Calu3 (cell line): ENCODE data around the gene VPS8. TPM values are rescaled to one million over a fixed set of nuclear protein-coding genes. Genes with fewer than 3 reads are reported as not detected.

Experiments used
- BruUV-seq: library from RNA; stranded (reverse); fragments of 400-500 nt; replicated peaks from 2 replicates; lab custom pipeline; 2021; lab: Mats Ljungman, UMichigan
- CTCF ChIA-PET: fragments of 300-600 bp; sonication (Branson Sonifier 250); formaldehyde crosslinking; loops from one replicate; lab custom pipeline; 2022; ENCODE audit warnings: antibody characterized with exemption; lab: Charles Lee
- DNase-seq: peaks from one replicate; pipeline ENCODE4 v3.0.0; 2022
- H3K27ac Mint-ChIP-seq: one replicate; pipeline ENCODE4 v1.8.0; 2022; ENCODE audit warnings: mixed read lengths; ENCODE audit not compliant: unreplicated experiment
- H3K27me3 Mint-ChIP-seq: one replicate; pipeline ENCODE4 v1.8.0; 2022; ENCODE audit warnings: mixed read lengths; ENCODE audit not compliant: unreplicated experiment
- H3K36me3 Mint-ChIP-seq: one replicate; pipeline ENCODE4 v1.8.0; 2022; ENCODE audit warnings: mild to moderate bottlenecking, moderate library complexity, mixed read lengths; ENCODE audit not compliant: insufficient read depth, unreplicated experiment
- H3K4me1 Mint-ChIP-seq: one replicate; pipeline ENCODE4 v1.8.0; 2022; ENCODE audit warnings: mild to moderate bottlenecking, low read depth, mixed read lengths; ENCODE audit not compliant: unreplicated experiment
- H3K4me3 Mint-ChIP-seq: one replicate; pipeline ENCODE4 v1.8.0; 2022; ENCODE audit warnings: mild to moderate bottlenecking, low read depth, moderate library complexity, mixed read lengths; ENCODE audit not compliant: unreplicated experiment
- H3K9me3 Mint-ChIP-seq: one replicate; pipeline ENCODE4 v1.8.0; 2022; ENCODE audit warnings: low read depth, mixed read lengths; ENCODE audit not compliant: unreplicated experiment
- intact Hi-C: fragments of 100-400 bp; cut with micrococcal nuclease; formaldehyde crosslinking; loops from one replicate; pipeline ENCODE4 v1.10.0; 2022; ENCODE audit not compliant: unreplicated experiment
- total RNA-seq: library from RNA; stranded (reverse); gene quantifications from 2 replicates; pipeline ENCODE4 v1.2.3, GENCODE V29; 2022
- TF ChIP-seq, protein P1 (sequence below): fragments of 200-600 bp; IDR thresholded peaks from one replicate; pipeline ENCODE4 v1.8.0; 2022; ENCODE audit warnings: antibody characterized with exemption; ENCODE audit not compliant: unreplicated experiment

Gene VPS8
- total RNA-seq, 1 experiment from 2014 or later, result 62.5 TPM

DNA sequence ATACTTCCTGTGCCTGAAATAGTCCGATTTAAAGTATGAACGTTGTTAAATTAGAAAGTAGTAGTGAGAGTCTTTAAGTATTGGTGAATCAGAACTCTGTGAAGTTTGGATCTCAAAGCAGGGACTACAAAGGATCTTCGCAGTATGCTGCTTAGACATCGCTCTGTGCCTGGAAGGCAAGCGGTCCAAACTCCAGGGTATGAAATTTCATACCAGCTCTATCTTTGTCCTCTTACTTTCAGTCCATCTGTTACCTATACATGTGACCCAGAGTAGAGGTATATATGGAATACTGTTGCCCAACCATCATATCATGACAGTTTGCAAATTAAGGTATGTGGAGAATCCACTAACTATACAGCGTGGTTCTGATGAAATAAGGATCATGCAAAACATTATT is 34.5 kb downstream of the VPS8 start:
- Mint-ChIP-seq H3K36me3 (no peaks in the 10 kb centered on the region), H3K27me3 (no peaks in the 10 kb centered on the region), H3K4me1 (peaks cover 9% of the 10 kb centered on the region), H3K9me3 (no peaks in the 10 kb centered on the region), H3K27ac (no peak overlapping the region), H3K4me3 (no peak overlapping the region)
- no peak for DNase-seq
- intact Hi-C loops, result no loop called here
- TF ChIP-seq, protein P1, sequence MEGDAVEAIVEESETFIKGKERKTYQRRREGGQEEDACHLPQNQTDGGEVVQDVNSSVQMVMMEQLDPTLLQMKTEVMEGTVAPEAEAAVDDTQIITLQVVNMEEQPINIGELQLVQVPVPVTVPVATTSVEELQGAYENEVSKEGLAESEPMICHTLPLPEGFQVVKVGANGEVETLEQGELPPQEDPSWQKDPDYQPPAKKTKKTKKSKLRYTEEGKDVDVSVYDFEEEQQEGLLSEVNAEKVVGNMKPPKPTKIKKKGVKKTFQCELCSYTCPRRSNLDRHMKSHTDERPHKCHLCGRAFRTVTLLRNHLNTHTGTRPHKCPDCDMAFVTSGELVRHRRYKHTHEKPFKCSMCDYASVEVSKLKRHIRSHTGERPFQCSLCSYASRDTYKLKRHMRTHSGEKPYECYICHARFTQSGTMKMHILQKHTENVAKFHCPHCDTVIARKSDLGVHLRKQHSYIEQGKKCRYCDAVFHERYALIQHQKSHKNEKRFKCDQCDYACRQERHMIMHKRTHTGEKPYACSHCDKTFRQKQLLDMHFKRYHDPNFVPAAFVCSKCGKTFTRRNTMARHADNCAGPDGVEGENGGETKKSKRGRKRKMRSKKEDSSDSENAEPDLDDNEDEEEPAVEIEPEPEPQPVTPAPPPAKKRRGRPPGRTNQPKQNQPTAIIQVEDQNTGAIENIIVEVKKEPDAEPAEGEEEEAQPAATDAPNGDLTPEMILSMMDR, result no peak
- CTCF ChIA-PET, result no interaction called here
- no TSS peak for BruUV-seq

DNA sequence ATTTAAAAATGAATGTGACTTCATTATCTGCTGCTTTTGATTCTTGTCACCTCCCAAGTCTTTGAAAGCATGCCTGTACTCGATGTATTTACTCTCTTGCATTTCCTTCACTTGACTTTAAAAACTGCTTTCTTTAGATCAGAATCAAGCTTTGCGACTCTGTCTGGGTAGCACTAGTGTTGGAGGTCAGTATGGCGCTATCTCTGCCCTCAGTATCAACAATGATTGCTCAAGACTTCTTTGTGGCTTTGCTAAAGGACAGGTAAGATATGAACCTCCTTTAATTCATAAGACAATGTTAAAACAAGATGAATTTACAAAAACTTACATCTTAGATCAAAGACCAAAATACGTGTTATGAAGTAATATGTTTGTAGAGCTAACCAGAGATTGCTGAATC is 37.0 kb downstream of the VPS8 start:
- Mint-ChIP-seq H3K9me3 (no peaks in the 10 kb centered on the region), H3K27me3 (no peaks in the 10 kb centered on the region), H3K4me3 (no peak overlapping the region), H3K27ac (no peak overlapping the region), H3K4me1 (peaks cover under 1% of the 10 kb centered on the region), H3K36me3 (no peaks in the 10 kb centered on the region)
- intact Hi-C loops, result no loop called here
- CTCF ChIA-PET, result no interaction called here
- BruUV-seq, result no TSS peak
- TF ChIP-seq, protein P1, result no peak
- DNase-seq, result no peak

DNA sequence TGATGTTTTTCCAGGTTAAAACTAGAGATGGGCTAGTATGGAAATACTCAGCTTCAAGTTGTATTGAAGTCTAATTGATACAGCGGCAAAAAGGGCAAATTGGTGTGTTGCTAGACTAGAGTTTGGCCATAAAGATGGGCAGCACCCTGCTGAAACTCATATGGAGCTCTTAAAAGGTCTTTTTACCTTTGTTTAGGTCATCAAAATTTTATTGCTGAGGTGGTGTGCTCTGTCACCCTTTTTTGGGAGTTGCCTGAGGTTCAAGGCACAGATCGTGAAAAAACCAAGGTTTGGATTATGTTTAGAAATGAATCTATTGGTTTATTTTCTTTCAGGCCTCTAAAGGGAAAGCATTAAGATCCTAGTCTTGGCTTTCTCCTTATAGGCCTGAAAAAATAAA is 38.2 kb downstream of the VPS8 start:
- no peaks in the 10 kb centered on the region for H3K9me3 Mint-ChIP-seq
- intact Hi-C loops, result no loop called here
- H3K4me1 Mint-ChIP-seq, result no peaks in the 10 kb centered on the region
- DNase-seq, result no peak
- H3K4me3 Mint-ChIP-seq, result no peak overlapping the region
- no TSS peak for BruUV-seq
- no peaks in the 10 kb centered on the region for H3K36me3 Mint-ChIP-seq
- H3K27me3 Mint-ChIP-seq, result no peaks in the 10 kb centered on the region
- TF ChIP-seq, protein P1, result no peak
- no peak overlapping the region for H3K27ac Mint-ChIP-seq
- CTCF ChIA-PET, result no interaction called here

DNA sequence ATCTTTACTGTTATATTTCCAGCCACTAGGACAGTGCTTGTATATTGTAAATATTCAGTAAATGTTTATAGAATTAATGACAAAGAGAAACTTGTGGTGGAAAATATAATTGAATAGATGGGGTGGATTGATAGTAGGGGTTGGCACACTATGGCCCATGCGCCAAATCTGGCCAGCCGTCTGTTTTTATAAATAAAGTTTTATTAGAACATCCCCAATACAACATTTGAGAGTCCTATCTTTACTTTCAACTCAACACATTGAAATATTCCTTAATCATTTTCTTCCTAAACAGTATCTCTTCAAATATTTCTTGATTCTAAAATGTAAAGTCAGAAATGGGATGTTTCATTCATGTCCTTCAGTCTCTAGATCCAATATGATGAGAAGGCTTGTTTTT is 45.1 kb downstream of the VPS8 start:
- no peak overlapping the region for H3K4me3 Mint-ChIP-seq
- CTCF ChIA-PET, result no interaction called here
- peaks cover 6% of the 10 kb centered on the region for H3K36me3 Mint-ChIP-seq
- DNase-seq, result no peak
- intact Hi-C loops, result no loop called here
- no peak overlapping the region for H3K27ac Mint-ChIP-seq
- no peaks in the 10 kb centered on the region for H3K27me3 Mint-ChIP-seq
- TF ChIP-seq, protein P1, result no peak
- no peaks in the 10 kb centered on the region for H3K4me1 Mint-ChIP-seq
- H3K9me3 Mint-ChIP-seq, result no peaks in the 10 kb centered on the region
- BruUV-seq, result no TSS peak
